HG03060 (cell line): ENCODE results near the gene HSP90AA1.
"Not testable (repeated sequence)": the region's sequence is repeated elsewhere in the genome, so short reads cannot be mapped to it uniquely, and the experiment has no call there.

Experiments used
- ATAC-seq: cut with Tn5 transposase; IDR thresholded peaks from one replicate; pipeline ENCODE4 v1.9.1; 2021; ENCODE audit warnings: low read depth, moderate number of reproducible peaks; ENCODE audit not compliant: unreplicated experiment

The HSP90AA1 gene

DNA sequence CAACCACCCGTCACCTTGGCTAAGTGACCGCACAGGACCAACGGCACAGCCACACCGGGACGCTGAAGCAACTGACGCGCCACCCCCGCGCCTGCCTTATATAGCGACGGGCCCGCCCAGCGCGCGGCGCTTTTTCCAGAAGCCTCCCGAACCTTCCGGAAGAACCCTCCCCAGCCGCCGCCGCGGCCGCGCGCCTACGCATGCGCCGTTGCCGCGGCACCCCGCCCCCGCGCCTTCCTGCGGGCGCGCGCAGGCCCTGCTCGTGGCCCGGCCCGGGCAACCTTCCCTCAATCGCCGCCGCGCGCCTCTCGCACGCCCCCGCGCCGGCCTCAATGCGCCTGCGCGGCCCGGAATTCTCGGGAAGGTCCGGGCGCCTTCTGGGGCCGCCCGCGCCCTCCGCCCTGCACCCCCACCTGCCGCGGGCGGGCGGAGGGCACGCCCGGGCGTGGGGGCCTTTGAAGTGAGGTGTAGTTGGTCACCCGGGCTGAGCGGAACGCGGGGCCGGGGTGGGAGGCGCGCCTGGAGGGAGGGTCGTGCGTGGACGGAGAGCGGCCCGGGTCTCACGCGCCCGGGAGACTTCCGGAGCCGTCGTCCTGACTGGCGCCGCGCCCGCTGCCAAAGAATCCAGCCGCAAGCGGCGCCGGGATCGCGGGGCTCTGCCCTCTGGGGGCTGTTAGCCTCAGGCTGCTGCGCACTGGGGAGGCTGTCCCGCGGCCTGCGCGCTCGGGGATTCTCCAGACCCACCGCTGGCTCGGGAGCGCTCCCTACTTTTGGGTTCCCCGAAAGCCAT, at the start of gene HSP90AA1:
HSP90AA1 (minus strand) TSS at position 73 of the 790 bp plus-strand sequence. CDS start 666 bp downstream, outside the sequence.
- ATAC-seq, result peak; percentile 53

DNA sequence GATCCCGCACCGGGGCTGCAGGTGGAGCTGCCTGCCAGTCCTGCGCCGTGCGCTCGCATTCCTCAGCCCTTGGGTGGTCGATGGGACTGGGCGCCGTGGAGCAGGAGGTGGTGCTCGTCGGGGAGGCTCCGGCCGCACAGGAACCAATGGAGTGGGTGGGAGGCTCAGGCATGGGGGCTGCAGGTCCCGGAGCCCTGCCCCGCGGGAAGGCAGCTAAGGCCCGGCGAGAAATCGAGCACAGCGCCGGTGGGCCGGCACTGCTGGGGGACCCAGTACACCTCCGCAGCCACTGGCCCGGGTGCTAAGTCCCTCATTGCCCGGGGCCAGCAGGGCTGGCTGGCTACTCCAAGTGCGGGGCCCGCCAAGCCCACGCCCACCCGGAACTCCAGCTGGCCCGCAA, 48.6 kb upstream of the HSP90AA1 start:
- not testable (repeated sequence) for ATAC-seq

- ATAC-seq, result not testable (repeated sequence)
Observed at GRCh38 chr14:102134719-102135118, 47.9 kb upstream of the HSP90AA1 start.

GRCh38 chr14:102134021-102134420, 47.2 kb upstream of the HSP90AA1 start:
- not testable (repeated sequence) for ATAC-seq

GRCh38 chr14:102131741-102132140, 44.9 kb upstream of the HSP90AA1 start:
- no peak for ATAC-seq

DNA sequence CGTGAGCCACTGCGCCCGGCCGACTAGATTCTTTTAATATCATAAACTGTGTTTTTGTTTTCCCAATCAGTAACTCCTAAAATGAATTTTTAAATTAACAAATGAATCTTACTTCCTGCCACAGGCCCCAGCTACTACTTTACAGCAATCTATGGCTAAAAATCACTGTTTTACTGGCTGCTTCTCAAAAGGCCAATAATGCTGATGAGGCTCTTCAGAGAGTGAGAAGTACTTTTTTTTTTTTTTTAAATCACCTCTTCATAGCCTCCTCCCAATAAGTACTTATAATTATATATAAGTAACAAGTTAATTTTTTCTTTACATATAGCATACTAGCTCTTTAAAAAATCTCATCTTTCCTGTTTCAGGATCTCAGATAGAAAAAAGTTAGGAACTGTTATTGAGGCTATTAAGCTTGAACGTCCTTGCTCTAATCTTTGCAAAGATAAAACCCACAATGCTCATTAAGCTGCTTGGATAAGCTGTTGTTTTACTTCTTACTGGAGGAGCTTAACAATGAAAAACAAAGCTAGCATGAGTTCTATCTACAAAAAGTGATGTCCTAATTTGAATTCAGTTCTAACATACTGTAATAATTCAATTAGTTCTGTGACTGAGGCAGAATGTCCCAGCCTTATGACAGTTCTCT, 40.1 kb upstream of the HSP90AA1 start:
- no peak for ATAC-seq

- ATAC-seq, result no peak
Observed at GRCh38 chr14:102125546-102125945, 38.7 kb upstream of the HSP90AA1 start.

DNA sequence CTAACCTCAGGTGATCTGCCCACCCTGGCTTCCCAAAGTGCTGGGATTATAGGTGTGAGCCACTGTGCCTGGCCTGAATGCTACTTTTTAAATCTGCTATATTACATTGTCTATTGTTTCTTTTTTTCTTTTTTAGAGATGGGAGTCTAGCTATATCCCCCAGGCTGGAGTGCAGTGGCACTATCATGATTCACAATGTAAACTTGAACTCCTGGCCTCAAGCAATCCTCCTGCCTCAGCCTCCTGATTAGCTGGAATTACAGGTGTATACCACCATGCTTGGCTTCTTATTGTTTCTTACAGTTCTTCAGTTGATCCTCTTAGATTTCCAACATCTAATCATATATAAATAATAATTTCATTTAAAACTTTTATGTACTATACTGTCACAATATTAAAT, 37.6 kb upstream of the HSP90AA1 start:
- ATAC-seq, result no peak

GRCh38 chr14:102121567-102121966, 34.7 kb upstream of the HSP90AA1 start:
- no peak for ATAC-seq

- ATAC-seq, result no peak
Observed at GRCh38 chr14:102120888-102121287, 34.0 kb upstream of the HSP90AA1 start.

- no peak for ATAC-seq
Observed at GRCh38 chr14:102117852-102118251, 31.0 kb upstream of the HSP90AA1 start.

GRCh38 chr14:102116361-102117180, 29.7 kb upstream of the HSP90AA1 start:
- ATAC-seq, result no peak

DNA sequence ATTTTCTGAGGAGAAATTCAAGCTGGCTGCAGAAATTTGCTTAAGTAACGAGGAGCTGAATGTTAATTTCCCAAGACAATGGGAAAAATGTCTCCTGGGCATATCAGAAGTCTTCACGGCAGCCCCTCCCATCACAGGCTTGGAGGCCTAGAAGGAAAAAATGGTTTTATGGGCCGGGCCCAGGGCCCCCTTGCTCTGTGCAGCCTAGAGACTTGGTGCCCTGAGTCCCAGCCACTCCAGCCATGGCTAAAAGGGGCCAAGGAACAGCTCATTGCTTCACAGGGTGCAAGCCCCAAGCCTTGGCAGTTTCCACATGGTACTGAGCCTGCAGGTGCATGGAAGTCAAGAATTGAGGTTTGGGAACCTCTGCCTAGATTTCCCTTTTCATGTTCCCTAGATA, 24.3 kb upstream of the HSP90AA1 start:
- ATAC-seq, result no peak

DNA sequence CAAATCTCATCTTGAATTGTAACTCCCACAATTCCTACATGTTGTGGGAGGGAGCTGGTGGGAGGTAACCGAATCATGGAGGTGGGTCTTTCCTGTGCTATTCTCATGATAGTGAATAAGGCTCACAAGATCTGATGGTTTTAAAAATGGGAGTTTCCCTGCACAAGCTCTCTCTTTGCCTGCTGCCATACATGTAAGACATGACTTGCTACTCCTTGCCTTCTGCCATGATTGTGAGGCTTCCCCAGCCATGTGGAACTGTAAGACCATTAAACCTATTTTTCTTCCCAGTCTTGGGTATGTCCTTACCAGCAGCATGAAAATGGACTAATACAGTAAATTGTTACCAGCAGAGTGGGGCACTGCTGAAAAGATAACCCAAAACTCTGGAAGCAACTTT, 22.5 kb upstream of the HSP90AA1 start:
- not testable (repeated sequence) for ATAC-seq

- no peak for ATAC-seq
Observed at GRCh38 chr14:102105369-102105768, 18.5 kb upstream of the HSP90AA1 start.

DNA sequence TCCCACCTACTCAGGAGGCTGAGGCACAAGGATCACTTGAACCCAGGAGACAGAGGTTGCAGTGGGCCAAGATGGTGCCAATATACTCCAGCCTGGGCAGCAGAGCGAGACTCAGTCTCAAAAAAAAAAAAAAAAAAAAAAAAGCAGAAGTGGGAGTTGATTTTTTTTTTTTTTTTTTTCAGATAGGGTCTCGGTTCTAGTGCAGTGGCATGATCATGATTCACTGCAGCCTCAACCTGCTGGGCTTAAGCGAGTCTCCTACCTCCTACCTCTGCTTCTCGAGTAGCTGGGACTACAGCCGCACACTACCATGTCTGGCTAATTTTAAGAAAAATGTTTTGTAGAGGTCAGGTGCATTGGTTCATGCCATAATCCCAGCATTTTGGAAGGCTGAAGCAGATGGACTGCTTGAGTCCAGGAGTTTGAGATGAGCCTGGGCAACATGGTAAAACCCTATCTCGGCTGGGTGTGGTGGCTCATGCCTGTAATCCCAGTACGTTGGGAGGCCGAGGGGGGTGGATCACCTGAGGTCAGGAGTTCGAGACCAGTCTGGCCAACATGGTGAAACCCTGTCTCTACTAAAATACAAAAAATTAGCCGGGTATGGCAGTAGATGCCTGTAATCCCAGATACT, 16.3 kb upstream of the HSP90AA1 start:
- peak; percentile 57 for ATAC-seq

- no peak for ATAC-seq
Observed at GRCh38 chr14:102097441-102098135, 10.7 kb upstream of the HSP90AA1 start.

DNA sequence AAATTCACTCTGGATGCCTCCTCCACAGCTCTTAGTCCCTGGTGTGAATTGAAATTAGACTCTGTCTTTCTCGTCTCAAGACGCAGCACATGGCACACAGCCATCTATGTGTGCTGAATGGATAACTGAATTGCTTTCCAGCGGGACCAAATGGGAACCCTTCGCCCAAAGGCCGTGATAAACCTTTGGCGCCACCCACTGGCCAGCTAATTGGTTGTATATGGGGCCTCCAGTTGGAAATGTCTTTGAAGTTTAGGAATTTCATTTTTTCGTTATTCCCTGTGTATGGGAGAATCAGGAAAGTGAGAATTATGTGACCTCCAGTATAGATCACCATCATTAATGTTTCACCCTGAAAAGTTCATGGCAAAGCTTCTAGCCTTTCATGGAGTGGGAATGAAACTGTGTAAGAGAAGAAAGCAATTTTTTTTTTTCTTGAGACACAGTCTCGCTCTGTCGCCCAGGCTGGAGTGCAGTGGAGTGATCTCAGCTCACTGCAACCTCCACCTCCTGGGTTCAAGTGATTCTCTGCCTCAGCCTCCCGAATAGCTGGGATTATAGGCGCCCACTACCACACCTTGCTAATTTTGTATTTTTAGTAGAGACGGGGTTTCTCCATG, 9.8 kb upstream of the HSP90AA1 start:
- ATAC-seq, result no peak

GRCh38 chr14:102095871-102096568, 9.2 kb upstream of the HSP90AA1 start:
- no peak for ATAC-seq
